Activated CD8-positive, alpha-beta memory T cell treated with anti-CD3 and anti-CD28 coated beads, Interleukin-2, amount 50 U/mL, for 1 hour (primary cell): ENCODE measurements around the gene KRTAP4-9.
"Not testable (repeated sequence)": the region's sequence is repeated elsewhere in the genome, so short reads cannot be mapped to it uniquely, and the experiment has no call there.

ENCODE experiments used
- DNase-seq: peaks from one replicate; pipeline ENCODE4 v3.0.0-alpha.2; 2020; ENCODE audit errors: extremely low read depth

Gene KRTAP4-9

GRCh38 chr17:41098042-41098441, 7.1 kb upstream of the KRTAP4-9 start, which contains the start of gene KRTAP4-8:
KRTAP4-8 (minus strand) TSS chr17:41098142; CDS start chr17:41098084, 58 bp downstream.
- no peak for DNase-seq

DNA sequence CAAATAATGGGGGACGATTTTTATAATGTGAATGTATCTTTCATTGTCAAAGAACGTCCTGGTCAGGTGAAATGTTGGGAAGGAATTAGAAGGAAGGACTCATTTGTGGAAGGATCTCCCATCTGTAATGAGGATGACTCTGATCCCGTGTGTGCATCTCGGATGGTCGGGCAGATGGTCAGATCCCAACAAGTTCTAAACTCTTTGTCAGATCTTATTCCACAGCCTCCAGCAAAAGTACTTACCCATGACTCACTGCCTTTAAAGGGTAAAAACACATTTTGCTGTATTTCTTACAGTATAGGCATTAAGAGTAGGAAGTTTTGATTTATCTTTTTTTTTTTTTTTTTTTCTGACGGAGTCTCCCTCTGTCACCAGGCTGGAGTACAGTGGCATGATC, 6.7 kb upstream of the KRTAP4-9 start:
- DNase-seq, result no peak

DNA sequence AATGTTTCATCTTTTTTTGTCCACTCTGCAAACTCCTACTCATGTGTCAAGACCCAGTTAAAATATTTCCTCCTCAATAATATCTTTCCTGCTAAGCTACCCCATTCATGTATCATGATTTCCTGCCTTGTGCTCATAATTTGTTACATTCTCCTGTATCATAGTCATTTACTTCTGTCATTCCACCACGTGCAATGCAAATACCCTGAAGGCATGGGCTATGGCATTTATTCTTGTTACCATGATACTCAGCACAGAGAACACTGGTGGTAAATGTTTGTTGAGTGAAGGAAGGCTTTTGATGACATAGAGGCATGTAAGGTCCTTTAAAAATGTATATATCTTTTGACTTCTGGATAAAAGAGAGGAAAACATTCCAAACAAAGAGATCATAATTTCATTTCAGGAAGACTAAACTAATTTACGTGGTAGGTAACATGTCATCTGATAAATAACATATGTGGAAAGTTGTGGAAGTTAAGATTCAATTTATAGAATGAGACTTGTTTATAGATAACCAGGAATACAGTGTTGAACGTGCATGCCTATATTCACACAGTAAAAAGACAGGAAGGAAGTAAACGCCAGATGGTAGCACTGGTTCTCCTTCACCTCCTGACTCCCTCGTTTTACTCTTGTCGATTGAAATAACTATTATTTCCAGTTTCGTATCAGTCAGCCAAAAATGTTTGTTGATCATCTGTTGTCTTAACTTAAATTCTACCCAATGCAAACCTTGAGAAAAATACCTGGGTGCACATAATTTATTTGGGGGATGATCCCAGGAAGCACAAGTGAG, 5.3 kb upstream of the KRTAP4-9 start:
- DNase-seq, result not testable (repeated sequence)

GRCh38 chr17:41101586-41102259, 3.5 kb upstream of the KRTAP4-9 start, which contains the start of gene KRTAP4-16:
KRTAP4-16 (minus strand) TSS chr17:41102209; CDS start chr17:41102209, 0 bp downstream.
- DNase-seq, result no peak

- no peak for DNase-seq
Observed at GRCh38 chr17:41103896-41104295, 1.3 kb upstream of the KRTAP4-9 start.

DNA sequence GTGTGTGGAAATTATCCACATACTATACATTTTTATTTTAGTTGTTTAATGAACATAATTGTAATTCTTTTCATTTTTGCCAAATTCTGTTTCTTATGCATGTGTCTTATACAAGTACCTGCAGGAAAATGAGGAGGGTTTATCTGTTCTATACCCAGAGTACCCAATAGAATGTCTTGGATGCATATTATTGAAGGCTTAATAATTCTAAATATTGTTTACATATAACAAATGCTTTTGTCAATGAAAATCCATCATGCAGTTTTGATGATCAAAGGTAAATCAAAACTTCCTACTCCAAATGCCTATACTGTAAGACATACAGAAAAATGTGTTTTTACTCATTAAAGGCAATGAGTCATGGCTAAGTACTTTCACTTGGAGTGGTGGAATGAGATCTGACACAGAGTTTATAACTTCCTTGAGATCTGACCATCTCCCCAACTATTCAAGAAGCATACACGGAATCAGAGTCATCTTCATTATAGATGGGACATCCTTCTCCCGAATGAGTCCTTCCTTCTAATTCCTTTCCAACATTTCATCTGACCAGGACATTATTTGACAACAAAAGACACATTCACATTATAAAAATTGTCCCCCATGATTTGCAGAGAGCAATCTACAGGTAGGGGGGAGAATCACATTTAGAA, 677 bp upstream of the KRTAP4-9 start:
- DNase-seq, result not testable (repeated sequence)

DNA sequence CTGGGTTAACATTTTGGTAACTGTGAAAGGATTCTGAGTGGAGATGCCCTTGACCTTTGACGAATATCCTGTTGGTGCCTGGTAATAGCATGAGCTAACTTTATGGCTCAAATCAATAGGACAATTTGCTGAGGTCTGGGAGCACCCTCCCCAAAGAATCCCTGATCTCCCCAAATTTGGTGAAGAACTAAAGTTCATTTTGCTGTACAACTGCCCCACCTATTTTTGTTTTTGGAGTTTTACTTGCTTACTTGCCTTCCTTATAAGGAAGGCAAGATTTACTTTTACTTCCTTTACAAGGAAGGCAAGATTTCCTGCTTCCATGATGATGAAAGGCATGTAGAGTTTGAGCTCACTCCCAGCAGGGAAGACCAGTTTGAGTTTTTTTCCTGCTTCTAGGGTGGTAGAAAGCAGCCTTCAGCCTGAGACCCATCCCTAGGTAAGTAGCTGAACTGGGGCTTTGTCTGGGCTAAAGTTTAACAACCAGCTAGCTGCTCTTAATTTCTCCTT, 2.8 kb downstream of the KRTAP4-9 start:
- no peak for DNase-seq

GRCh38 chr17:41108728-41109386, 3.7 kb downstream of the KRTAP4-9 start:
- not testable (repeated sequence) for DNase-seq

DNA sequence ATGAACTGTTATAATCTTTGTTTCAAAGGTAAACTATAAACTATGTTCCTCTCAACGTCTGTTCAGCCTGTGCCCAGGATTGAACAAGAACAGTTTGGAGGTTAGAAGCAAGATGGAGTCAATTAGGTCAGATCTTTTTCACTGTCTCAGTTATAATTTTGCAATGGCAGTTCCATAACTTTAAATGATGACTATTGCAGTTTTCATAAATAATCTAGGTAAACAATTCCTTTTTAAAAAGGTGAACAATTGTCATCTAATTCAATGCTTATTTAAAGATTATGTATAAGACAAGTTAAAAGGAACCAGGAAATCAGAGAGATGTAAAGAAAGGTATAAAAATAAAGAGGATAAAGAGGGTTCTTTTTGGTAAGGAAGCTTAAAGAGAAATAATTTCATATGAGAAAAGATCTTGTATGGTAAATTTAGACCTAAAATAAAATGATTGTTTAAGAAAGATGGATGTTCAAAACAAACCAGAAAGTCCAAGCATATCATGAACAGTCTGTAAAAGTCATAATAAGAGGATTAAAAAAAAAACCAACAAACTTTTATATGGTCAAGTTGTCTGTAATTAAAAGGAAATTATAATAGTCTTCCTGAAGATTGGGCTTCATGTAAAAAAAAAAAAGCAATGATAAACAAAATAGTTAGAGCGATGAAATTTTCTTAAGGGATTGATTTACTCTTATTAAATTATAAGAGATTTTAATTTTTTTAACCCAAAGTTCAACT, 6.1 kb downstream of the KRTAP4-9 start:
- DNase-seq, result no peak

- DNase-seq, result no peak
Observed at GRCh38 chr17:41116297-41116696, 11.1 kb downstream of the KRTAP4-9 start.

DNA sequence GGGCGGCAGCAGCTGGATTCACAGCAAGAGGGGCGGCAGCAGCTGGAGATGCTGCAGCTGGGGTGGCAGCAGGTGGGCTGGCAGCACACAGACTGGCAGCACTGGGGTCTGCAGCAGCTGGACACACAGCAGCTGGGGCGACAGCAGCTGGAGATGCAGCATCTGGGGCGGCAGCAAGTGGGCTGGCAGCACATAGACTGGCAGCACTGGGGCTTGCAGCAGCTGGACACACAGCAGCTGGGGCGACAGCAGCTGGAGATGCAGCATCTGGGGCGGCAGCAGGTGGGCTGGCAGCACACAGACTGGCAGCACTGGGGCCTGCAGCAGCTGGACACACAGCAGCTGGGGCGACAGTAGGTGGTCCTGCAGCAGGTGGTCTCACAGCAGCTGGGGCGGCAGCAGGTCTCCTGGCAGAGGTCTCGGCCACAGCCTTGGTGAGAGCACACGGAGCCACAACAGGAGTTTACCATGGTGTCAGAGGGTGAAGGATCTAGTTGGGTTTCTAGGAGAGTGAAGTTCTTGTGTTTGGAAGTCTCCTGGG, 12.7 kb downstream of the KRTAP4-9 start, which contains the start of gene KRTAP4-11:
Gene KRTAP4-11 (minus strand): TSS at position 528 of the 541 bp plus-strand sequence. CDS start 58 bp downstream, at position 470.
- DNase-seq, result not testable (repeated sequence)

DNA sequence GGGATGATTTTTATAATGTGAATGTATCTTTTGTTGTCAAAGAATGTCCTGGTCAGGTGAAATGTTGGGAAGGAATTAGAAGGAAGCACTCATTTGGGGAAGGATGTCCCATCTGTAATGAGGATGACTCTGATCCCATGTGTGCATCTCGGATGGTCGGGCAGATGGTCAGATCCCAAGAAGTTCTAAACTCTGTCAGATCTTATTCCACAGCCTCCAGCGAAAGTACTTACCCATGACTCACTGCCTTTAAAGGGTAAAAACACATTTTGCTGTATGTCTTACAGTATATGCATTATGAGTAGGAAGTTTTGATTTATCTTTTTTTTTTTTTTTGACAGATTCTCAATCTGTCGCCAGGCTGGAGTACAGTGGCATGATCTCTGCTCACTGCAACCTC, 13.5 kb downstream of the KRTAP4-9 start:
- no peak for DNase-seq

GRCh38 chr17:41119696-41120690, 14.8 kb downstream of the KRTAP4-9 start:
- DNase-seq, result not testable (repeated sequence)

DNA sequence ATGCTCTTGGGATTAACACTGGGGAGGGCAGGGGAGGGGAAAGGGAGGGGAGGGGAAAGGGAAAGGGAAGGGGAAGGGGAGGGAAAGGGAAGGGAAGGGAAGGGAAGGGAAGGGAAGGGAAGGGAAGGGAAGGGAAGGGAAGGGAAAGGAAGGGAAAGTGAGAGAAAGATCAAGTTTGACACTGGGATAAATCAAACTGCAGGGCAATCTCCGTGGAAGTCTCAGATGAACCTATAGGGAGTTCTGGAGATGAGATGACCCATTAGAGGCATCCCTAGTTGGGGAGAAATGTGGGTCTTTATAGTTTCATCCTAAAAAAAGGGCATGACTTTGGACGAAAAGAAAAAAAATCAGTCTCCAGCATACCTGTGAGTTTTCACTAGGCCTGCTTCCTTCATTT, 16.6 kb downstream of the KRTAP4-9 start:
- DNase-seq, result no peak

DNA sequence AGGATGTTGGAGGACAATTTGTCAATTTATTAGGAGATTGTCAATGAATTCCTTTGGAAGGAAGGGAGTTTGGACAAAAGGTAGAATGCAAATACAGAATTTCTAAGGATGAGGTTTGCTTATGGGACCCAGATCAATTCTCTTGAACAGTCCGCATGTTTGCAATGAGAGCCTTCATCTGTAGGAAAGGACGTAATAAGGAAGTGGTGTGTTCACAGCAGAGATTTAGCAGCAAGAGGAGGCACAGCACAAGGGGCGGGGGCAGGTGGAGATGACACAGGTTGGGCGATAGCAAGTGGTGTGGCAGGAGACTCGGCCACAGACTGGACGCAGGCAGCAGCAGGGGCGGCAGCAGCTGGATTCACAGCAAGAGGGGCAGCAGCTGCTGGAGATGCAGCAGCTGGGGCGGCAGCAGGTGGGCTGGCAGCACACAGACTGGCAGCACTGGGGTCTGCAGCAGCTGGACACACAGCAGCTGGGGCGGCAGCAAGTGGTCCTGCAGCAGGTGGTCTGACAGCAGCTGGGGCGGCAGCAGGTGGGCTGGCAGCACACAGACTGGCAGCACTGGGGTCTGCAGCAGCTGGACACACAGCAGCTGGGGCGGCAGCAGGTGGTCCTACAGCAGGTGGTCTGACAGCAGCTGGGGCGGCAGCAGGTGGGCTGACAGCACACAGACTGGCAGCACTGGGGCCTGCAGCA, 18.3 kb downstream of the KRTAP4-9 start:
- not testable (repeated sequence) for DNase-seq

DNA sequence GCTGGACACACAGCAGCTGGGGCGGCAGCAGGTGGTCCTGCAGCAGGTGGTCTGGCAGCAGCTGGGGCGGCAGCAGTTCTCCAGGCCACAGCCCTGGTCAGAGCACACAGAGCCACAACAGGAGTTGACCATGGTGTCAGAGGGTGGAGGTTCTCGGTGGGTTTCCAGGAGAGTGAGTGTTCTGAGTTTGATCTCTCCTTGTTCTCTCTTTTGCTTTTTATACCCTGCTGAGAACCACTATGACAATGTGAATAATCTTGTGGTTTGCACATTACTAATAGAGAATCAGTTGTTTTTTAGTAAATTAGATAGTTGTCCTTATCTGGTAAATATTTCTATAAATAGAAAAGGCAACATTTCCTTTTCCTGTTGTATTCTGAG, 18.8 kb downstream of the KRTAP4-9 start, which contains the start of gene KRTAP4-12:
Gene KRTAP4-12 (minus strand): TSS at position 192 of the 381 bp plus-strand sequence. CDS start 60 bp downstream, at position 132.
- not testable (repeated sequence) for DNase-seq

GRCh38 chr17:41125064-41125463, 19.9 kb downstream of the KRTAP4-9 start:
- no peak for DNase-seq

GRCh38 chr17:41126412-41126811, 21.2 kb downstream of the KRTAP4-9 start:
- DNase-seq, result no peak
